ENCODE measurements around the gene FOXD3. TPM values are rescaled to one million over a fixed set of nuclear protein-coding genes. Genes with fewer than 3 reads are reported as not detected.

The FOXD3 gene
- total RNA-seq, 1 donor = not detected

DNA sequence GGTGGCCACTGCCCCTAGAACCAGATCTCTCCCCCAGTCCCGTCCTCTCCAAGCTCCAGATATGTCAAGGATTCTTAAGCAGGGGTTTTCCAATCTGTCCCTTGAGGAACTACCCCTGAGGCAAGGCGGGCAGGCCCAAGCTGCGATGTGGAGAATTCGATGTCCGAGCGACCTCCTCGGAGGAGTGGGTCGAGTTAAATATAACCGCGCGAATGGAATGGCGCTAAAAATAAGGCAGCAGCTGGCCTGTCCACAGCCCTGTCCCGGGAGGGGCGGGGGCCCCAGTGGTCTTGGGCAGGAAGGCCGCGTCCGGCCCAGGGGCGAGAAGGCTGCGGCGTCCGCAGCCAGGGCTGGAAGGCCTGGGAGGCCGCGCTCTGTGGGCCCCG lies 5.8 kb upstream of the FOXD3 start:
- H3K4me3 ChIP-seq (ENCODE audit: low read depth, low read length) = no peak overlapping the region
- TF ChIP-seq CTCF (IDR thresholded peaks at IDR 0.05; ENCODE audit: insufficient read depth, low read depth, low read length) = no peak
- no peak for DNase-seq (ENCODE audit: low read depth)

GRCh38 chr1:63316984-63317816 lies 5.2 kb upstream of the FOXD3 start:
- peak overlapping the region; percentile 30 for H3K4me3 ChIP-seq (ENCODE audit: low read depth, low read length)
- TF ChIP-seq CTCF (IDR thresholded peaks at IDR 0.05; ENCODE audit: insufficient read depth, low read depth, low read length) = peak; percentile 45
- DNase-seq (ENCODE audit: low read depth) = peak; percentile 59

- DNase-seq (ENCODE audit: low read depth) = no peak
- no peak overlapping the region for H3K4me3 ChIP-seq (ENCODE audit: low read depth, low read length)
- no peak for TF ChIP-seq CTCF (IDR thresholded peaks at IDR 0.05; ENCODE audit: insufficient read depth, low read depth, low read length)
Measured at GRCh38 chr1:63317817-63318152, 4.6 kb upstream of the FOXD3 start.

- TF ChIP-seq CTCF (IDR thresholded peaks at IDR 0.05; ENCODE audit: insufficient read depth, low read depth, low read length) = no peak
- DNase-seq (ENCODE audit: low read depth) = no peak
Measured at GRCh38 chr1:63318201-63318979, 4.0 kb upstream of the FOXD3 start.

GRCh38 chr1:63319046-63320021 lies 3.0 kb upstream of the FOXD3 start:
- no peak for TF ChIP-seq CTCF (IDR thresholded peaks at IDR 0.05; ENCODE audit: insufficient read depth, low read depth, low read length)
- no peak for DNase-seq (ENCODE audit: low read depth)
- no peak overlapping the region for H3K4me3 ChIP-seq (ENCODE audit: low read depth, low read length)

More at GRCh38 chr1:63318201-63318979, 4.0 kb upstream of the FOXD3 start:
- H3K4me3 ChIP-seq (ENCODE audit: low read depth, low read length) = no peak overlapping the region

DNA sequence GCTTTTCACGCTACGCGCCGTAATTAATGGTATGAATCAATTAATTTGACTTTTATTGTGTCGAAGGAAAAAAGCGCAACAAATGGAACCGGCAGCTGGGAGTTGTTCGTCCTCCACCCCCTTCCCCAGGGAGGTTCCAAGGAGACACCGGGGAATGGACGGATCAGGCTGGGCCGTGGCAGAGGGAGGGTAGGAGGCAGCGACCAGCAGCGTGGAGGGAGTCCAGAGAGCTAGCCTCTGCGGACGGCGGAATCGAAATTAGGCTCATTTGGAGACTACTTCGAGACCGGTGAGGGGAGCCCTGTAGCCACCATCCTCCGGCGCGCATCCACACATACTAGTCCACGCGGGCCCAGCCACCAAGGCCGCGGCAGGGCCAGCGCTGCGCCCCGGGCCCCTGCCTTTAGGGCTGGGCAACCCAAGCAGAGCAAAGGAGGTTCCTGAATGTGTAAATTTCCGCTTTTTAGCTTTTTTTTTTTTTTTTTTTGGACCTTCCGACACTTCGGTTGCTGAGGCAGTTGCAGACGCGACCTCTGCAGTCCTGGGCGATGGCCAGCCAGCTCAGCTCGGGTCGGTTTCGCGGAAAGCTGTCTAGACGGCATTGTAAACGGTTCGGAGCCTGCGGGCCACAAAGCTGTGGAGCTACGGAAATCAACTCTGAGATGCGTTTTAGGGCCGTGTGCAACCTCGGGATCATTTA lies 2.2 kb upstream of the FOXD3 start:
- TF ChIP-seq CTCF (IDR thresholded peaks at IDR 0.05; ENCODE audit: insufficient read depth, low read depth, low read length) = no peak
- DNase-seq (ENCODE audit: low read depth) = no peak
- H3K4me3 ChIP-seq (ENCODE audit: low read depth, low read length) = no peak overlapping the region

Measured in fibroblast of villous mesenchyme (primary cell).